Liver (tissue), 9 donors: ENCODE data around the gene MED27. TPM values are rescaled to one million over a fixed set of nuclear protein-coding genes. Genes with fewer than 3 reads are reported as not detected.

Experiments used
- DNase-seq: peaks from one replicate; pipeline ENCODE4 v3.0.0-alpha.2; 2017; ENCODE audit warnings: low spot score
- H3K27ac ChIP-seq, 2 donors: one replicate each; pipeline ENCODE4 v1.7.0; 2013; ENCODE audit warnings: inconsistent platforms in 2 of 2, low read length in 2 of 2, control low read depth in 1 of 2, low read depth in 1 of 2, mild to moderate bottlenecking in 1 of 2
- H3K27me3 ChIP-seq, 4 donors: one replicate each; pipeline versions ENCODE4 v1.6.1 to v1.7.0; 2013; ENCODE audit warnings: low read length in 3 of 4, inconsistent platforms in 1 of 4, mild to moderate bottlenecking in 1 of 4, moderate library complexity in 1 of 4; ENCODE audit not compliant: control insufficient read depth in 4 of 4, insufficient read depth in 4 of 4
- H3K36me3 ChIP-seq, 4 donors: one replicate each; pipeline versions ENCODE4 v1.6.1 to v1.7.0; 2013; ENCODE audit warnings: low read length in 3 of 4, mild to moderate bottlenecking in 3 of 4, low read depth in 1 of 4, moderate library complexity in 1 of 4; ENCODE audit not compliant: control insufficient read depth in 4 of 4, insufficient read depth in 3 of 4
- H3K4me1 ChIP-seq, 4 donors: one replicate each; pipeline versions ENCODE4 v1.6.1 to v1.7.0; 2013; ENCODE audit warnings: low read length in 3 of 4, mild to moderate bottlenecking in 3 of 4, moderate library complexity in 1 of 4; ENCODE audit not compliant: control insufficient read depth in 4 of 4, insufficient read depth in 4 of 4
- H3K4me3 ChIP-seq, 3 donors: one replicate each; pipeline versions ENCODE4 v1.6.1 to v1.7.0; 2013; ENCODE audit warnings: low read length in 3 of 3, control low read depth in 1 of 3, low read depth in 1 of 3, mild to moderate bottlenecking in 1 of 3
- H3K9ac ChIP-seq, 2 donors: one replicate each; pipeline ENCODE4 v1.7.0; 2013; ENCODE audit warnings: low read length in 2 of 2, mild to moderate bottlenecking in 2 of 2, moderate library complexity in 2 of 2, control low read depth in 1 of 2, low read depth in 1 of 2
- H3K9me3 ChIP-seq, 4 donors: one replicate each; pipeline versions ENCODE4 v1.6.1 to v1.7.0; 2013; ENCODE audit warnings: low read length in 3 of 4; ENCODE audit not compliant: control insufficient read depth in 4 of 4
- HNF4A ChIP-seq, 2 donors: conservative IDR thresholded peaks; 2 replicates each; pipeline ENCODE4 v1.6.1; 2016; ENCODE audit warnings: antibody characterized with exemption in 2 of 2, mild to moderate bottlenecking in 2 of 2
- JUND ChIP-seq, 2 donors: IDR thresholded peaks; 2 replicates each; pipeline ENCODE4 v1.6.1; 2016; ENCODE audit warnings: antibody characterized with exemption in 2 of 2
- MAX ChIP-seq: IDR thresholded peaks from 2 replicates; pipeline ENCODE4 v1.6.1; 2016; ENCODE audit warnings: antibody characterized with exemption
- NR2F2 ChIP-seq: IDR thresholded peaks from 2 replicates; pipeline ENCODE4 v1.6.1; 2016; ENCODE audit warnings: antibody characterized with exemption
- RAD21 ChIP-seq, 2 donors: IDR thresholded peaks; 2 replicates each; pipeline ENCODE4 v1.6.1; 2016; ENCODE audit warnings: antibody characterized with exemption in 2 of 2, mild to moderate bottlenecking in 2 of 2
- REST ChIP-seq: IDR thresholded peaks from 2 replicates; pipeline ENCODE4 v1.6.1; 2016; ENCODE audit warnings: antibody characterized with exemption, mild to moderate bottlenecking
- RXRA ChIP-seq, 2 donors: IDR thresholded peaks; 2 replicates each; pipeline ENCODE4 v1.6.1; 2017 to 2018; ENCODE audit warnings: antibody characterized with exemption in 2 of 2, mild to moderate bottlenecking in 1 of 2
- TAF1 ChIP-seq: conservative IDR thresholded peaks from 2 replicates; pipeline ENCODE4 v1.6.1; 2016; ENCODE audit warnings: antibody characterized with exemption, mild to moderate bottlenecking
- YY1 ChIP-seq: IDR thresholded peaks from 2 replicates; pipeline ENCODE4 v1.6.1; 2016; ENCODE audit warnings: antibody characterized with exemption, mild to moderate bottlenecking
- WGBS: extraction: QIAGEN DNeasy Blood & Tissue Kit; methylation state at CpG from one replicate; pipeline ENCODE4 v1.1.7; 2013; 5-methylcytosine and 5-hydroxymethylcytosine counted together
- polyA plus RNA-seq, 2 donors: library from polyadenylated mRNA; stranded (reverse) in 1 of 2; unstranded in 1 of 2; fragments of 200-250 nt in 1 of 2; fragments of >200 nt in 1 of 2; fragmentation: Nextera tagmentation in 1 of 2; extraction: Ambion mirVana in 1 of 2; gene quantifications; one replicate each; pipeline versions ENCODE4 v1.2.1 to v1.2.3, GENCODE V29; 2013 to 2015
- total RNA-seq, 2 donors: library from RNA; depleted of rRNA; stranded (reverse); fragments of >200 nt; gene quantifications; one replicate each; pipeline ENCODE4 v1.2.3, GENCODE V29; 2014
- TF ChIP-seq, protein P1 (sequence below): fragments of 150-350 bp; IDR thresholded peaks from 2 replicates; pipeline ENCODE4 v1.5.1; 2017; ENCODE audit warnings: improper control_type of control experiment, low read depth, low read length; ENCODE audit not compliant: missing input control
- TF ChIP-seq, protein P2 (sequence below): IDR thresholded peaks from 2 replicates; pipeline ENCODE4 v1.6.1; 2016; ENCODE audit warnings: antibody characterized with exemption
- TF ChIP-seq, protein P3 (sequence below): IDR thresholded peaks from 2 replicates; pipeline ENCODE4 v1.6.1; 2016; ENCODE audit warnings: antibody characterized with exemption
- donor health status: healthy.
- donor health status: healthy.
- donor health status: healthy.
- donor health status: healthy.
- donor health status: healthy.

The MED27 gene
- total and polyA plus RNA-seq, 4 donors: 4.6 to 7.9 (median 5.5) TPM

DNA sequence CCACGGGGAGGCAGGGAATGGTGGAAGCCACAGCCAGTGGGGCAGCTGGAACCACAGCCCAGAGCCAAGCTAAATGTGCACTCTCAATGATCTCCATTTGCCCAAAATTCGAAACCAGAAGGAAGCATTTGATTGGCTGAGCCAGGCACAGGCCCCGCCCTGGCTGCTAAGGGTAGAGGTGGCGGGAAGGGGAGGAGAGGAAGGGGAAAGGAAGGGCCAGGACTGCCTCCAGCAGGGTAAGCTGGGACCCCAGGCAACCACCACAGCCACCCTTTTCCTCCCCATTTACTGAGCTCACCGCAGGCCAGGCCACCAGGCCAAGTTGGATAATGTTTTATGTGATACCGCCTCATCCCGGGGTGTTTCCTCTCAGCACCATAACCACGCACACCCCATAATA, 239.4 kb downstream of the MED27 start (continued):
- TF ChIP-seq NR2F2: no peak
- TF ChIP-seq HNF4A (conservative IDR thresholded peaks at IDR 0.05): no peak
- no peak for TF ChIP-seq RAD21 (IDR thresholded peaks at IDR 0.05)
- TF ChIP-seq YY1: no peak

DNA sequence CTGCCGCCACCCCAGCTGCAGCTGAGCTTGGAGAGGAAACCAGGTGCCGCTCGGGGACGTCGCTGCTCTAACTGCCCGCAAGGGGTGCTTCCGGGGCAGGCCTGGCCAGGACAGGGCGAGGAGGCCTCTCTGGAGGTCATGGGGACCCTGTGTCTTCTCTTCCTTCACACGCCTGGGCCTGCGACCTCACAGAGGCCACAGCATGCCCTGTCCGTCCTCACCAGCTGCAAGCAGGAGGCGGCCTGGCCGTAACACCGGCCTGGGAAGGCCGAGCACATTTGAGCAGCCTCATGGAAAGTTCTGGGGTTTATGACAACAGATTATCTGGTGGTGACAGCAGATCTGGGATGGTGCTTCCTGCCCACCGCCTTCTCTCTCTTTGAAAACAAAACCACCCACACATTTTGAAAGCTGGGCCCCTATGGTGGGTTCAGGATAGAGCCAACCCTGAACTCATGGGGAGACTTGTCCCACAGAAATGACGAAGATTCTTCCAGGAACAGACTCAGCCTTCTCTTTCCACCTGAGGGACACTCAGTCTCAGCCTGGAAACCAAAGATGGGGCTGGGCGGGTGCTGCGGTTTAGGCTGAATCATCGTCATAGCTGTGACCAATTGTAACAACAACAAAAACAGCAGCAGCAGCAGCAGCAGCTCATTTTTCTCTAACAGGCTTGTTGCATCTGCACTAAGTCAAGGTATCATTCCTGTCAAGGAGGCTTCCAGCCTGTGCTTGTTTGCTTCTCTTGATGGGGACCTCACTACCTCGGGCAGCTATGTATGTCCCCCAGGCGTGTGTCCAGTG, 240.2 kb downstream of the MED27 start:
- WGBS: 87% methylated on average over 22 of the region's 22 CpGs
- TF ChIP-seq MAX (no peak), REST (no peak), YY1 (no peak), JUND (IDR thresholded peaks at IDR 0.05) (no peak), TAF1 (no peak), RXRA (IDR thresholded peaks at IDR 0.05) (no peak), NR2F2 (no peak)
- TF ChIP-seq, protein P1, sequence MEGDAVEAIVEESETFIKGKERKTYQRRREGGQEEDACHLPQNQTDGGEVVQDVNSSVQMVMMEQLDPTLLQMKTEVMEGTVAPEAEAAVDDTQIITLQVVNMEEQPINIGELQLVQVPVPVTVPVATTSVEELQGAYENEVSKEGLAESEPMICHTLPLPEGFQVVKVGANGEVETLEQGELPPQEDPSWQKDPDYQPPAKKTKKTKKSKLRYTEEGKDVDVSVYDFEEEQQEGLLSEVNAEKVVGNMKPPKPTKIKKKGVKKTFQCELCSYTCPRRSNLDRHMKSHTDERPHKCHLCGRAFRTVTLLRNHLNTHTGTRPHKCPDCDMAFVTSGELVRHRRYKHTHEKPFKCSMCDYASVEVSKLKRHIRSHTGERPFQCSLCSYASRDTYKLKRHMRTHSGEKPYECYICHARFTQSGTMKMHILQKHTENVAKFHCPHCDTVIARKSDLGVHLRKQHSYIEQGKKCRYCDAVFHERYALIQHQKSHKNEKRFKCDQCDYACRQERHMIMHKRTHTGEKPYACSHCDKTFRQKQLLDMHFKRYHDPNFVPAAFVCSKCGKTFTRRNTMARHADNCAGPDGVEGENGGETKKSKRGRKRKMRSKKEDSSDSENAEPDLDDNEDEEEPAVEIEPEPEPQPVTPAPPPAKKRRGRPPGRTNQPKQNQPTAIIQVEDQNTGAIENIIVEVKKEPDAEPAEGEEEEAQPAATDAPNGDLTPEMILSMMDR: no peak
- TF ChIP-seq, protein P2, sequence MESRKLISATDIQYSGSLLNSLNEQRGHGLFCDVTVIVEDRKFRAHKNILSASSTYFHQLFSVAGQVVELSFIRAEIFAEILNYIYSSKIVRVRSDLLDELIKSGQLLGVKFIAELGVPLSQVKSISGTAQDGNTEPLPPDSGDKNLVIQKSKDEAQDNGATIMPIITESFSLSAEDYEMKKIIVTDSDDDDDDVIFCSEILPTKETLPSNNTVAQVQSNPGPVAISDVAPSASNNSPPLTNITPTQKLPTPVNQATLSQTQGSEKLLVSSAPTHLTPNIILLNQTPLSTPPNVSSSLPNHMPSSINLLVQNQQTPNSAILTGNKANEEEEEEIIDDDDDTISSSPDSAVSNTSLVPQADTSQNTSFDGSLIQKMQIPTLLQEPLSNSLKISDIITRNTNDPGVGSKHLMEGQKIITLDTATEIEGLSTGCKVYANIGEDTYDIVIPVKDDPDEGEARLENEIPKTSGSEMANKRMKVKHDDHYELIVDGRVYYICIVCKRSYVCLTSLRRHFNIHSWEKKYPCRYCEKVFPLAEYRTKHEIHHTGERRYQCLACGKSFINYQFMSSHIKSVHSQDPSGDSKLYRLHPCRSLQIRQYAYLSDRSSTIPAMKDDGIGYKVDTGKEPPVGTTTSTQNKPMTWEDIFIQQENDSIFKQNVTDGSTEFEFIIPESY: no peak
- TF ChIP-seq, protein P3, sequence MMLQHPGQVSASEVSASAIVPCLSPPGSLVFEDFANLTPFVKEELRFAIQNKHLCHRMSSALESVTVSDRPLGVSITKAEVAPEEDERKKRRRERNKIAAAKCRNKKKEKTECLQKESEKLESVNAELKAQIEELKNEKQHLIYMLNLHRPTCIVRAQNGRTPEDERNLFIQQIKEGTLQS: no peak
- Histone ChIP-seq H3K36me3 (no peaks in the 10 kb centered on the region), H3K4me3 (no peak overlapping the region), H3K9ac (no peak overlapping the region), H3K27me3 (no peaks in the 10 kb centered on the region), H3K27ac (no peak overlapping the region), H3K9me3 (peaks cover 0 to 2% (median 0%) of the 10 kb centered on the region in 4 donors), H3K4me1 (no peaks in the 10 kb centered on the region)
- DNase-seq: no peak
